Epithelial cell of proximal tubule (primary cell): ENCODE data around the gene SUPT20HL1. TPM values are rescaled to one million over a fixed set of nuclear protein-coding genes. Genes with fewer than 3 reads are reported as not detected.

Source experiments
- DNase-seq: peaks from one replicate; pipeline ENCODE4 v3.0.0-alpha.2; 2011; ENCODE audit warnings: low read depth
- H3K4me3 ChIP-seq: 2 replicates; pipeline ENCODE4 v1.5.1; 2011; ENCODE audit warnings: low read depth, mild to moderate bottlenecking, low read length
- CTCF ChIP-seq: conservative IDR thresholded peaks from 2 replicates; pipeline ENCODE4 v1.5.1; 2012; ENCODE audit warnings: low read depth, mild to moderate bottlenecking, low read length
- total RNA-seq: library from RNA; depleted of rRNA; stranded (reverse); fragments of >200 nt; gene quantifications from 2 replicates; pipeline ENCODE4 v1.2.3, GENCODE V29; 2015

SUPT20HL1 gene
- total RNA-seq, 1 donor from 2014 or later = not detected

GRCh38 chrX:24391389-24391788 lies 30.9 kb downstream of the SUPT20HL1 start:
- TF ChIP-seq CTCF = no peak
- H3K4me3 ChIP-seq = no peak overlapping the region

GRCh38 chrX:24391843-24392242 lies 31.4 kb downstream of the SUPT20HL1 start:
- no peak for TF ChIP-seq CTCF
- H3K4me3 ChIP-seq = no peak overlapping the region
- no peak for DNase-seq

More at GRCh38 chrX:24391389-24391788, 30.9 kb downstream of the SUPT20HL1 start:
- DNase-seq = no peak

GRCh38 chrX:24392709-24393108 lies 32.3 kb downstream of the SUPT20HL1 start:
- no peak for TF ChIP-seq CTCF
- no peak overlapping the region for H3K4me3 ChIP-seq
- no peak for DNase-seq

GRCh38 chrX:24395775-24396174 lies 35.3 kb downstream of the SUPT20HL1 start:
- DNase-seq = peak; percentile 13
- H3K4me3 ChIP-seq = no peak overlapping the region
- peak; percentile 77 for TF ChIP-seq CTCF

GRCh38 chrX:24396236-24396930 lies 35.9 kb downstream of the SUPT20HL1 start:
- H3K4me3 ChIP-seq = no peak overlapping the region
- TF ChIP-seq CTCF = no peak
- DNase-seq = no peak

GRCh38 chrX:24396931-24397279 lies 36.5 kb downstream of the SUPT20HL1 start:
- no peak for DNase-seq
- TF ChIP-seq CTCF = no peak
- H3K4me3 ChIP-seq = no peak overlapping the region

GRCh38 chrX:24398766-24399165 lies 38.3 kb downstream of the SUPT20HL1 start:
- no peak for DNase-seq
- TF ChIP-seq CTCF = no peak
- H3K4me3 ChIP-seq = no peak overlapping the region
